Stomach (tissue), 9 donors: Measurements from ENCODE around the gene ILF2. TPM values are rescaled to one million over a fixed set of nuclear protein-coding genes. Genes with fewer than 3 reads are reported as not detected.

ENCODE experiments used
- DNase-seq, 2 donors: peaks; one replicate each; pipeline versions ENCODE4 v3.0.0 to v3.0.0-alpha.2; 2013 to 2019
- H3K27ac ChIP-seq, 5 donors: fragments of 200-600 bp in 4 of 5; sonication (generic) in 4 of 5; one replicate each; pipeline ENCODE4 v1.5.1; 2013 to 2019; ENCODE audit warnings: mild to moderate bottlenecking in 1 of 5, moderate library complexity in 1 of 5
- H3K27me3 ChIP-seq, 3 donors: fragments of 200-600 bp; sonication (generic); one replicate each; pipeline ENCODE4 v1.5.1; 2017 to 2019; ENCODE audit warnings: mixed run types in 1 of 3
- H3K36me3 ChIP-seq, 4 donors: fragments of 200-600 bp; sonication (generic); 1 replicate in 3 of 4; 2 replicates in 1 of 4; pipeline ENCODE4 v1.5.1; 2016 to 2019
- H3K4me1 ChIP-seq, 4 donors: fragments of 200-600 bp; sonication (generic); one replicate each; pipeline ENCODE4 v1.5.1; 2016 to 2019
- H3K4me3 ChIP-seq, 4 donors: fragments of 200-600 bp; sonication (generic) in 3 of 4; one replicate each; pipeline ENCODE4 v1.5.1; 2016 to 2019; ENCODE audit warnings: mild to moderate bottlenecking in 1 of 4
- H3K9me3 ChIP-seq, 4 donors: fragments of 200-600 bp; sonication (generic); one replicate each; pipeline ENCODE4 v1.5.1; 2016 to 2019
- EP300 ChIP-seq: sonication (generic); formaldehyde crosslinking; IDR thresholded peaks from one replicate; pipeline ENCODE4 v1.6.1; 2017; ENCODE audit warnings: antibody characterized with exemption
- POLR2A ChIP-seq, 4 donors: fragments of 450-650 bp; IDR thresholded peaks; one replicate each; pipeline ENCODE4 v1.6.1; 2016; ENCODE audit warnings: antibody characterized with exemption in 4 of 4, control low read depth in 2 of 4, mild to moderate bottlenecking in 1 of 4, moderate library complexity in 1 of 4
- POLR2AphosphoS5 ChIP-seq, 3 donors: sonication (generic); formaldehyde crosslinking; IDR thresholded peaks; one replicate each; pipeline ENCODE4 v1.6.1; 2016; ENCODE audit warnings: antibody characterized with exemption in 3 of 3
- WGBS, 5 donors: extraction: QIAGEN DNeasy Blood & Tissue Kit in 3 of 5; methylation state at CpG; one replicate each; pipeline versions ENCODE4 v1.1.5 to v1.1.7; 2013 to 2018; 5-methylcytosine and 5-hydroxymethylcytosine counted together
- intact Hi-C: fragments of 100-400 bp; cut with DNase I; formaldehyde crosslinking; loops from one replicate; pipeline ENCODE4 v1.15.1; 2023; ENCODE audit warnings: low total_unique reads
- polyA plus RNA-seq, 3 donors: library from polyadenylated mRNA; stranded (reverse); fragments of 200-250 nt; gene quantifications; one replicate each; pipeline ENCODE4 v1.2.3, GENCODE V29; 2013
- total RNA-seq, 5 donors: library from RNA; depleted of rRNA; stranded (reverse); fragments of >200 nt; gene quantifications; one replicate each; pipeline versions ENCODE4 v1.1.0 to v1.2.3, GENCODE V29; 2014 to 2016
- TF ChIP-seq, protein P1 (sequence below), 7 experiments: fragments of 450-650 bp in 4 of 7; fragments of 200-600 bp in 3 of 7; sonication (generic) in 3 of 7; IDR thresholded peaks; one replicate each; pipeline ENCODE4 v1.5.1; 2016 to 2019; ENCODE audit warnings: antibody characterized with exemption in 7 of 7, control low read depth in 2 of 7, mild to moderate bottlenecking in 1 of 7
- donor health status: healthy with polysubstance abuse.
- donor health status: Bipolar disorder and iron deficiency.
- donor health status: healthy.

Gene ILF2
- total and polyA plus RNA-seq, 8 donors: 17.1 to 138 (median 72.1) TPM

DNA sequence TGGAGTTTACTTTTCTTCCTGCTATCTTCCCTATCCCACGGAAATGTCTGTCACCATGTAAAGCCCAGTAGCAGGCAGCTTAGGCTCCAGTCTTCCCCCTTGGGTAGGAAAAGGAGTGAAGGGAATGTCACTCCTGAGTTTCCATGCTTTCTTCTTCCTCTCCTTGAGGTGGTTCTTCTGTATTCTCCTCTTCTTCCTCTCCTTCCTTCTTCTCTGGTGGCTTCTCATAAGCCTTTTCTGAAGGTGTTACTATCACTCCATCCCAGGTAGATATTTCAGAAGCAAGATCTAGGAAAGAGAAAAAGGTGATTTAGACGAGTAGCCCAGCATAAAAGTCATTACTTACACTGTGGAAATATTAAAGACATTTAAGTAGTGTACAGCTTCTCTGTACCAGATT, 8.5 kb downstream of the ILF2 start:
- Histone ChIP-seq H3K36me3 (peaks cover 64 to 72% (median 69%) of the 10 kb centered on the region in 4 donors), H3K9me3 (no peaks in the 10 kb centered on the region), H3K4me1 (peaks cover 5 to 34% (median 18%) of the 10 kb centered on the region in 4 donors), H3K4me3 (no peak overlapping the region), H3K27ac (no peak overlapping the region), H3K27me3 (no peaks in the 10 kb centered on the region)
- TF ChIP-seq EP300 (no peak), POLR2AphosphoS5 (IDR thresholded peaks at IDR 0.05) (no peak), POLR2A (IDR thresholded peaks at IDR 0.05) (no peak)
- TF ChIP-seq, protein P1, sequence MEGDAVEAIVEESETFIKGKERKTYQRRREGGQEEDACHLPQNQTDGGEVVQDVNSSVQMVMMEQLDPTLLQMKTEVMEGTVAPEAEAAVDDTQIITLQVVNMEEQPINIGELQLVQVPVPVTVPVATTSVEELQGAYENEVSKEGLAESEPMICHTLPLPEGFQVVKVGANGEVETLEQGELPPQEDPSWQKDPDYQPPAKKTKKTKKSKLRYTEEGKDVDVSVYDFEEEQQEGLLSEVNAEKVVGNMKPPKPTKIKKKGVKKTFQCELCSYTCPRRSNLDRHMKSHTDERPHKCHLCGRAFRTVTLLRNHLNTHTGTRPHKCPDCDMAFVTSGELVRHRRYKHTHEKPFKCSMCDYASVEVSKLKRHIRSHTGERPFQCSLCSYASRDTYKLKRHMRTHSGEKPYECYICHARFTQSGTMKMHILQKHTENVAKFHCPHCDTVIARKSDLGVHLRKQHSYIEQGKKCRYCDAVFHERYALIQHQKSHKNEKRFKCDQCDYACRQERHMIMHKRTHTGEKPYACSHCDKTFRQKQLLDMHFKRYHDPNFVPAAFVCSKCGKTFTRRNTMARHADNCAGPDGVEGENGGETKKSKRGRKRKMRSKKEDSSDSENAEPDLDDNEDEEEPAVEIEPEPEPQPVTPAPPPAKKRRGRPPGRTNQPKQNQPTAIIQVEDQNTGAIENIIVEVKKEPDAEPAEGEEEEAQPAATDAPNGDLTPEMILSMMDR (IDR thresholded peaks at IDR 0.05): no peak
- intact Hi-C loops: no loop called here
- 38 to 46% (median 41%) methylated on average over 2 of the region's 2 CpGs for WGBS, 5 donors
- no peak for DNase-seq

DNA sequence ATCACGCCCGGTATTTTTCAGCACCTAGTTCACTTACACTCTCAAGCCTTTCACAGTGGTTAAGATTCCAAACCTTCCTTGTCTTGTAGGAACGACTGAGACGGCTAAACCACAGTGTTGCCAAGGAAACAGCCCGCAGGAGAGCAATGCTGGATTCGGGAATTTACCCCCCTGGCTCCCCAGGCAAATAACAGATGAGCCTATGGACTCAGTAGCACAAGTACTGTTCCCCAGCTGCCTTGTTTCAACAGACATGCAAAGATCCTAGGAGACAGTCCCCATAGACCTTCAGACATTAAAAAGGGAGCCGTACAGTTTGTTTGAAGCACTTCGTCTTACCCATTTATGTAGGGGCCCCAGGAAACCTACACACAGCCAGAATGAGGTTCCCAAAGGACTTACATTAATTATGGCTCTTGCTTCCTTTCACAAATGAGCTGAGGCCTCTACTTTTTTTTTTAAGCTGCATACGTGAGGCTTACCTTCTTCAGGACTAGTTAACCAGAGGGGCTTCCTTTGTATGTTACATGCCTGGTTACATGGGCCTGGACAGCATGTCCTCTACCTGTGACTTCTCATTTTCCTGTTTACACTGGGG, 9.6 kb downstream of the ILF2 start:
- peaks cover 53 to 62% (median 58%) of the 10 kb centered on the region in 4 donors for H3K36me3 ChIP-seq
- no peak for DNase-seq
- H3K27me3 ChIP-seq: no peaks in the 10 kb centered on the region
- H3K27ac ChIP-seq: peak overlapping the region in 3 of 5 donors; percentile 12 to 37 (median 17)
- peaks cover 5 to 30% (median 18%) of the 10 kb centered on the region in 4 donors for H3K4me1 ChIP-seq
- H3K9me3 ChIP-seq: no peaks in the 10 kb centered on the region
- H3K4me3 ChIP-seq: no peak overlapping the region
- TF ChIP-seq, protein P1 (IDR thresholded peaks at IDR 0.05): no peak
- TF ChIP-seq POLR2A (IDR thresholded peaks at IDR 0.05): no peak
- peak in 1 of 3 donors; percentile 18 for TF ChIP-seq POLR2AphosphoS5 (IDR thresholded peaks at IDR 0.05)
- TF ChIP-seq EP300: no peak
- WGBS, 5 donors: 55 to 63% (median 61%) methylated on average over 8 to 9 of the region's 9 CpGs
- intact Hi-C loops: no loop called here

DNA sequence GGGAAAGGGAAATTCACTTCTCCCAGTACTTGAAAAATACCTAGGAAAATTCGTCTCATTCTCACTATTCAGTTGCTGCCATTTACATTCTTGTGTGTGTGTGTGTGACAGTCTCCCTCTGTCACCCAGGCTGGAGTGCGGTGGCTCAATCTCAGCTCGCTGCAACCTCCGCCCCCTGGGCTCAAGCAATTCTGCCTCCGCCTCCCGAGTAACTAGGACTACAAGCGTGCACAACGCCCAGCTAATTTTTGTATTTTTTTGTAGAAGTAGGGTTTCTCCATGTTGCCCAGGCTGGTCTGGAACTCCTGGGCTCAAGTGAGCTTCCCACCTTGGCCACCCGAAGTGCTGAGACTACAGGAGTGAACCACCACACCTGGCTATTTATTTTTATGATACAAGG, 11.1 kb downstream of the ILF2 start:
- DNase-seq: no peak
- 38 to 61% (median 54%) methylated on average over 9 of the region's 9 CpGs for WGBS, 5 donors
- TF ChIP-seq EP300 (no peak), POLR2AphosphoS5 (IDR thresholded peaks at IDR 0.05) (no peak), POLR2A (IDR thresholded peaks at IDR 0.05) (no peak)
- TF ChIP-seq, protein P1 (IDR thresholded peaks at IDR 0.05): no peak
- H3K27ac ChIP-seq: peak overlapping the region; percentile 19 to 98 (median 95)
- H3K9me3 ChIP-seq: no peaks in the 10 kb centered on the region
- H3K4me3 ChIP-seq: peak overlapping the region; percentile 67 to 78 (median 76)
- intact Hi-C loops: no loop called here
- H3K27me3 ChIP-seq: no peaks in the 10 kb centered on the region
- peaks cover 5 to 30% (median 18%) of the 10 kb centered on the region in 4 donors for H3K4me1 ChIP-seq
- H3K36me3 ChIP-seq: peaks cover 38 to 46% (median 43%) of the 10 kb centered on the region in 4 donors

DNA sequence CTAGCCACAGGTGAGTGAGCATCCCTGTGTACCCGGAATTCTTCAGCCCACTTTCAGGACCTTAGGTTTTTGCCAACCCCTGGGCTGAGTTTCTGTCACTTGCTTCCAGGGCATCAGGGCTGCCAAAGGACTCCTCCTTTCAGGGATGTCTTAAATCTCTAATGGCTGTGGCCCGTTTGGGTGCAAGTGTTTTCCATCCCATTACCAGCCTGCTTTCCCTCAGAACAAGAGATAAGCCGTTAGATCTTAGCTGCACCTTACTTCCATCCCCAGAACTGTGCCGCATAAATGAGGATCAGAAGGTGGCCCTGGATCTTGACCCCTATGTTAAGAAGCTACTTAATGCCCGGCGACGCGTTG, 11.6 kb downstream of the ILF2 start:
- intact Hi-C loops: no loop called here
- no peak for DNase-seq
- WGBS, 5 donors: 18 to 33% (median 26%) methylated on average over 7 to 8 of the region's 8 CpGs
- TF ChIP-seq POLR2AphosphoS5 (IDR thresholded peaks at IDR 0.05) (no peak), POLR2A (IDR thresholded peaks at IDR 0.05) (no peak), EP300 (no peak)
- TF ChIP-seq, protein P1 (IDR thresholded peaks at IDR 0.05): no peak
- Histone ChIP-seq H3K4me1 (peaks cover 5 to 30% (median 18%) of the 10 kb centered on the region in 4 donors), H3K27me3 (no peaks in the 10 kb centered on the region), H3K27ac (peak overlapping the region; percentile 90 to 98 (median 95)), H3K9me3 (no peaks in the 10 kb centered on the region), H3K4me3 (peak overlapping the region; percentile 67 to 78 (median 76)), H3K36me3 (peaks cover 33 to 41% (median 38%) of the 10 kb centered on the region in 4 donors)
